Measurements from ENCODE around the gene GRIK4.

The GRIK4 gene

GRCh38 chr11:120827820-120828219 is 316.3 kb downstream of the GRIK4 start:
- DNase-seq, result no peak

GRCh38 chr11:120828847-120829246 is 317.3 kb downstream of the GRIK4 start:
- no peak for DNase-seq

GRCh38 chr11:120830085-120830620 is 318.6 kb downstream of the GRIK4 start:
- DNase-seq, result no peak

GRCh38 chr11:120832481-120833238 is 321.1 kb downstream of the GRIK4 start:
- no peak for DNase-seq

GRCh38 chr11:120834686-120835210 is 323.2 kb downstream of the GRIK4 start:
- no peak for DNase-seq

- DNase-seq, result peak; percentile 5
Measured at GRCh38 chr11:120835601-120836228, 324.2 kb downstream of the GRIK4 start.

- no peak for DNase-seq
Measured at GRCh38 chr11:120837696-120838095, 326.1 kb downstream of the GRIK4 start.

GRCh38 chr11:120839201-120839600 is 327.7 kb downstream of the GRIK4 start:
- DNase-seq, result no peak

- DNase-seq, result no peak
Measured at GRCh38 chr11:120839846-120840402, 328.4 kb downstream of the GRIK4 start.

GRCh38 chr11:120840661-120841060 is 329.1 kb downstream of the GRIK4 start:
- DNase-seq, result no peak

- DNase-seq, result no peak
Measured at GRCh38 chr11:120841074-120841473, 329.5 kb downstream of the GRIK4 start.

GRCh38 chr11:120842195-120842594 is 330.6 kb downstream of the GRIK4 start:
- no peak for DNase-seq

- DNase-seq, result no peak
Measured at GRCh38 chr11:120853435-120853834, 341.9 kb downstream of the GRIK4 start.

GRCh38 chr11:120854988-120855387 is 343.4 kb downstream of the GRIK4 start:
- no peak for DNase-seq

- no peak for DNase-seq
Measured at GRCh38 chr11:120857508-120857907, 346.0 kb downstream of the GRIK4 start.

GRCh38 chr11:120858740-120859139 is 347.2 kb downstream of the GRIK4 start:
- DNase-seq, result no peak

- no peak for DNase-seq
Measured at GRCh38 chr11:120859552-120860295, 348.2 kb downstream of the GRIK4 start.

- DNase-seq, result no peak
Measured at GRCh38 chr11:120863359-120863758, 351.8 kb downstream of the GRIK4 start.

GRCh38 chr11:120867024-120867423 is 355.5 kb downstream of the GRIK4 start:
- no peak for DNase-seq

GRCh38 chr11:120867531-120867930 is 356.0 kb downstream of the GRIK4 start:
- DNase-seq, result no peak

GRCh38 chr11:120867988-120868387 is 356.4 kb downstream of the GRIK4 start:
- no peak for DNase-seq

GRCh38 chr11:120869097-120869496 is 357.5 kb downstream of the GRIK4 start:
- DNase-seq, result no peak

GRCh38 chr11:120869516-120870011 is 358.0 kb downstream of the GRIK4 start:
- DNase-seq, result no peak

Measured in activated naive CD4-positive, alpha-beta T cell treated with Interleukin-2 at 50 U/mL for 16 hours (primary cell).